GM19395 (cell line): ENCODE results near the gene LPAR2.
"Not testable (repeated sequence)": the region's sequence is repeated elsewhere in the genome, so short reads cannot be mapped to it uniquely, and the experiment has no call there.

Source experiments
- ATAC-seq: cut with Tn5 transposase; IDR thresholded peaks from one replicate; pipeline ENCODE4 v1.9.1; 2021; ENCODE audit warnings: mild to moderate bottlenecking, moderate library complexity; ENCODE audit not compliant: unreplicated experiment

The LPAR2 gene

GRCh38 chr19:19602136-19602712 lies 25.8 kb downstream of the LPAR2 start:
- ATAC-seq, result no peak

GRCh38 chr19:19600793-19601330 lies 27.2 kb downstream of the LPAR2 start:
- no peak for ATAC-seq

GRCh38 chr19:19598728-19599451 lies 29.1 kb downstream of the LPAR2 start:
- not testable (repeated sequence) for ATAC-seq

- ATAC-seq, result no peak
Measured at GRCh38 chr19:19597809-19598306, 30.2 kb downstream of the LPAR2 start.

- no peak for ATAC-seq
Measured at GRCh38 chr19:19595171-19595701, 32.8 kb downstream of the LPAR2 start.

GRCh38 chr19:19594381-19594780 lies 33.6 kb downstream of the LPAR2 start:
- ATAC-seq, result no peak

GRCh38 chr19:19592690-19593089 lies 35.3 kb downstream of the LPAR2 start:
- ATAC-seq, result no peak

- no peak for ATAC-seq
Measured at GRCh38 chr19:19591133-19591825, 36.7 kb downstream of the LPAR2 start.

- no peak for ATAC-seq
Measured at GRCh38 chr19:19588546-19588945, 39.5 kb downstream of the LPAR2 start.

GRCh38 chr19:19587771-19588170 lies 40.2 kb downstream of the LPAR2 start:
- ATAC-seq, result no peak

GRCh38 chr19:19584356-19584755 lies 43.7 kb downstream of the LPAR2 start:
- no peak for ATAC-seq

GRCh38 chr19:19582471-19582870 lies 45.5 kb downstream of the LPAR2 start:
- ATAC-seq, result no peak

- no peak for ATAC-seq
Measured at GRCh38 chr19:19581391-19581790, 46.6 kb downstream of the LPAR2 start.

GRCh38 chr19:19580418-19580817 lies 47.6 kb downstream of the LPAR2 start:
- ATAC-seq, result no peak

GRCh38 chr19:19579533-19580361 lies 48.3 kb downstream of the LPAR2 start:
- ATAC-seq, result no peak

- no peak for ATAC-seq
Measured at GRCh38 chr19:19578252-19578651, 49.8 kb downstream of the LPAR2 start.

GRCh38 chr19:19575411-19575810 lies 52.6 kb downstream of the LPAR2 start:
- ATAC-seq, result no peak
